A549 (cell line): ENCODE data around the gene AIPL1. TPM values are rescaled to one million over a fixed set of nuclear protein-coding genes. Genes with fewer than 3 reads are reported as not detected.

Source experiments
- ATAC-seq, 2 experiments: fragments of 200-7000 bp in 1 of 2; fragments of >200 bp in 1 of 2; cut with Nextera tagmentation in 1 of 2; cut with Tn5 transposase in 1 of 2; 3 replicates each; pipeline versions ENCODE4 v1.8.0 to v1.9.1; 2018 to 2020; ENCODE audit warnings: mild to moderate bottlenecking in 1 of 2, moderate library complexity in 1 of 2
- CTCF ChIA-PET: fragments of 300-600 bp; sonication (Branson Sonifier 250); formaldehyde crosslinking; extraction: SDS; loops from one replicate; lab custom pipeline; 2021; ENCODE audit warnings: antibody characterized with exemption, inconsistent platforms; lab: Yijun Ruan, JAX
- POLR2A ChIA-PET: fragments of 350-600 bp; formaldehyde crosslinking; extraction: SDS; loops from one replicate; lab custom pipeline; 2021; ENCODE audit warnings: antibody characterized with exemption, inconsistent platforms; lab: Yijun Ruan, JAX
- DNase-seq, 2 experiments: peaks; one replicate each; pipeline versions ENCODE4 v3.0.0 to v3.0.0-alpha.2; 2011 to 2016; ENCODE audit warnings: low read depth in 1 of 2, low spot score in 1 of 2
- FAIRE-seq: peaks from 2 replicates; lab custom pipeline; 2011; peaks lifted over from hg19 to GRCh38; lab: Jason Lieb, UNC
- H3K27ac ChIP-seq, 2 experiments: fragments of >200 bp; sonication (Bioruptor Twin); formaldehyde crosslinking; 3 replicates each; pipeline ENCODE4 v1.5.1; 2016 to 2017
- H3K4me1 ChIP-seq: fragments of >200 bp; sonication (Bioruptor Twin); formaldehyde crosslinking; 3 replicates; pipeline ENCODE4 v1.6.1; 2016
- H3K4me2 ChIP-seq: fragments of >200 bp; sonication (Bioruptor Twin); formaldehyde crosslinking; 3 replicates; pipeline ENCODE4 v1.6.1; 2016
- H3K4me3 ChIP-seq: fragments of >200 bp; sonication (Bioruptor Twin); formaldehyde crosslinking; 3 replicates; pipeline ENCODE4 v1.5.1; 2016
- H3K9me3 ChIP-seq: fragments of >200 bp; sonication (Bioruptor Twin); formaldehyde crosslinking; 3 replicates; pipeline ENCODE4 v1.6.1; 2016
- BHLHE40 ChIP-seq: IDR thresholded peaks from 2 replicates; pipeline ENCODE4 v1.6.1; 2012; ENCODE audit warnings: low read depth, low read length, inconsistent platforms
- CEBPB ChIP-seq, 2 experiments: fragments of >200 bp in 1 of 2; sonication (Bioruptor Twin) in 1 of 2; formaldehyde crosslinking in 1 of 2; IDR thresholded peaks; 2 replicates each; pipeline ENCODE4 v1.6.1; 2012 to 2016
- CHD2 ChIP-seq: fragments of 150-350 bp; IDR thresholded peaks from 2 replicates; pipeline ENCODE4 v1.6.1; 2014; ENCODE audit warnings: low read length; ENCODE audit not compliant: partially characterized antibody
- CHD4 ChIP-seq: fragments of 200-600 bp; sonication (generic); IDR thresholded peaks from 2 replicates; pipeline ENCODE4 v1.6.1; 2016; ENCODE audit warnings: antibody characterized with exemption, mild to moderate bottlenecking, borderline replicate concordance
- EP300 ChIP-seq, 2 experiments: fragments of >200 bp; sonication (Bioruptor Twin); formaldehyde crosslinking; IDR thresholded peaks; 2 replicates in 1 of 2; 3 replicates in 1 of 2; pipeline ENCODE4 v1.6.1; 2016 to 2017
- FOSL2 ChIP-seq, 2 experiments: fragments of 450-650 bp in 1 of 2; fragments of >200 bp in 1 of 2; sonication (Bioruptor Twin) in 1 of 2; formaldehyde crosslinking; IDR thresholded peaks; 2 replicates each; pipeline versions ENCODE4 v1.5.0 to v1.6.1; 2016 to 2020; ENCODE audit warnings: mild to moderate bottlenecking in 1 of 2, moderate library complexity in 1 of 2
- GATA3 ChIP-seq: IDR thresholded peaks from 2 replicates; pipeline ENCODE4 v1.6.1; 2012; ENCODE audit warnings: borderline replicate concordance
- HEYL ChIP-seq: fragments of 250-450 bp; sonication (Bioruptor Pico); IDR thresholded peaks from 2 replicates; pipeline ENCODE4 v1.8.0; 2021; ENCODE audit warnings: mild to moderate bottlenecking, moderate library complexity
- HOXB13 ChIP-seq: fragments of 250-450 bp; sonication (Bioruptor Pico); IDR thresholded peaks from 2 replicates; pipeline ENCODE4 v1.5.0; 2020; ENCODE audit warnings: low read depth, mild to moderate bottlenecking, moderate library complexity
- JUN ChIP-seq, 2 experiments: fragments of >200 bp; sonication (Bioruptor Twin); formaldehyde crosslinking; IDR thresholded peaks; 2 replicates in 1 of 2; 3 replicates in 1 of 2; pipeline ENCODE4 v1.6.1; 2016 to 2017
- MYC ChIP-seq: IDR thresholded peaks from 2 replicates; pipeline ENCODE4 v1.6.1; 2012; ENCODE audit warnings: mild to moderate bottlenecking, inconsistent platforms, low read length, improper control_type of control experiment, borderline replicate concordance
- POLR2AphosphoS2 ChIP-seq: conservative IDR thresholded peaks from 2 replicates; pipeline ENCODE4 v1.6.1; 2012; ENCODE audit warnings: low read length, improper control_type of control experiment, inconsistent platforms
- RAD21 ChIP-seq, 2 experiments: fragments of >200 bp in 1 of 2; sonication (Bioruptor Twin) in 1 of 2; formaldehyde crosslinking in 1 of 2; IDR thresholded peaks in 1 of 2; conservative IDR thresholded peaks in 1 of 2; 2 replicates in 1 of 2; 3 replicates in 1 of 2; pipeline ENCODE4 v1.6.1; 2012 to 2018; ENCODE audit warnings: inconsistent platforms in 1 of 2
- RARB ChIP-seq: fragments of 250-450 bp; sonication (Bioruptor Pico); IDR thresholded peaks from 2 replicates; pipeline ENCODE4 v1.8.0; 2021; ENCODE audit warnings: mild to moderate bottlenecking, moderate library complexity
- RCOR1 ChIP-seq: fragments of 150-350 bp; IDR thresholded peaks from 2 replicates; pipeline ENCODE4 v1.6.1; 2014; ENCODE audit warnings: antibody characterized with exemption, low read length, low read depth
- RFX5 ChIP-seq: fragments of 450-650 bp; IDR thresholded peaks from 2 replicates; pipeline ENCODE4 v1.7.1; 2014; ENCODE audit warnings: antibody characterized with exemption, mild to moderate bottlenecking, moderate library complexity
- RNF2 ChIP-seq: fragments of 200-600 bp; sonication (generic); IDR thresholded peaks from 2 replicates; pipeline ENCODE4 v1.6.1; 2016; ENCODE audit warnings: low read depth, mild to moderate bottlenecking, antibody characterized with exemption, moderate library complexity, borderline replicate concordance
- SREBF2 ChIP-seq: fragments of 450-650 bp; IDR thresholded peaks from 2 replicates; pipeline ENCODE4 v1.6.1; 2014; ENCODE audit warnings: mild to moderate bottlenecking, moderate library complexity
- TFCP2L1 ChIP-seq: fragments of 250-450 bp; sonication (Bioruptor Pico); IDR thresholded peaks from 2 replicates; pipeline ENCODE4 v1.5.0; 2021; ENCODE audit warnings: mild to moderate bottlenecking
- ZNF302 ChIP-seq: fragments of 250-450 bp; sonication (Bioruptor Pico); IDR thresholded peaks from 2 replicates; pipeline ENCODE4 v1.9.0; 2021; ENCODE audit warnings: inconsistent platforms, mild to moderate bottlenecking, moderate library complexity
- ZSCAN20 ChIP-seq: fragments of 250-450 bp; sonication (Bioruptor Pico); IDR thresholded peaks from 2 replicates; pipeline ENCODE4 v1.8.0; 2022; ENCODE audit warnings: mild to moderate bottlenecking, moderate library complexity
- WGBS: methylation state at CpG from one replicate; pipeline ENCODE4 v1.1.6; 2017; ENCODE audit errors: missing lambda C conversion rate; 5-methylcytosine and 5-hydroxymethylcytosine counted together
- polyA plus RNA-seq, 4 experiments: library from polyadenylated mRNA; depleted of rRNA in 3 of 4; stranded (reverse); fragments of >200 nt; fragmentation: RNase III in 1 of 4; extraction: RNeasy Plus Mini Kit Qiagen cat#74134 plus additional on column Dnase treatment in 1 of 4; gene quantifications; 2 replicates in 3 of 4; 3 replicates in 1 of 4; pipeline ENCODE4 v1.2.3, GENCODE V29; 2011 to 2017
- TF ChIP-seq, protein P1 (sequence below): IDR thresholded peaks from 2 replicates; pipeline ENCODE4 v1.6.1; 2012
- TF ChIP-seq, protein P2 (sequence below): fragments of >200 bp; sonication (Bioruptor Twin); formaldehyde crosslinking; IDR thresholded peaks from 2 replicates; pipeline ENCODE4 v1.6.1; 2016
- TF ChIP-seq, protein P3 (sequence below): fragments of 450-650 bp; IDR thresholded peaks from 2 replicates; pipeline ENCODE4 v1.6.1; 2014; ENCODE audit warnings: antibody characterized with exemption
- TF ChIP-seq, protein P4 (sequence below): fragments of >200 bp; sonication (Bioruptor Twin); formaldehyde crosslinking; IDR thresholded peaks from 3 replicates; pipeline ENCODE4 v1.6.1; 2016
- TF ChIP-seq, protein P5 (sequence below): fragments of 250-450 bp; sonication (Bioruptor Pico); IDR thresholded peaks from 2 replicates; pipeline ENCODE4 v1.5.0; 2021; ENCODE audit warnings: mild to moderate bottlenecking, moderate library complexity, borderline replicate concordance

AIPL1 gene
- polyA plus RNA-seq, 2 of the 4 experiments (the other 2 are of a cell fraction) = not detected

DNA sequence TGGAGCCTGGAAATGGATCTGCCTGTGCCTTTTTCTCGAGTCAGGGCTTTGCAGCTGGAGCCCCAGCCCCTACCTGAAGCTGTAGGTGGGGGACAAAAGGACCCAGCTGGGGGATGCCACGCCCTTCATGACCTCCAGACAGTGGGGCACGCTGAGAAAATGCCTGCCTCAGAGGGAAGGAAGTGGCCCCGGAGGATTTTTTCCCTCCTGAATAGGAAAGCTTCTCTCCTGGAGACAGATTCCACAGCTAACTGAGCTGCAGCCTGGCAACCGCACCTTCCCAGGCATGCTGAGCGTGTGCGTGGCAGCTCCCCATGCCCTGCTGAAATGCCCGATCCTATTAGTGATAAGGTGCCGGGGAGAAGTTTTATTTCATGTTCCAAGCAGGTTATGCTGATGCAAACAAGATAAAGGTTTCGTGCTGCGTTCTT is 58.0 kb downstream of the AIPL1 start (continued):
- no peak for TF ChIP-seq JUN (IDR thresholded peaks at IDR 0.05)
- TF ChIP-seq ZNF302 = no peak
- no peak for TF ChIP-seq CEBPB (IDR thresholded peaks at IDR 0.05)
- no peak for TF ChIP-seq RNF2
- no peak for TF ChIP-seq HEYL (CRISPR knock-in tag)
- TF ChIP-seq, all 56 proteins: peak for 0

DNA sequence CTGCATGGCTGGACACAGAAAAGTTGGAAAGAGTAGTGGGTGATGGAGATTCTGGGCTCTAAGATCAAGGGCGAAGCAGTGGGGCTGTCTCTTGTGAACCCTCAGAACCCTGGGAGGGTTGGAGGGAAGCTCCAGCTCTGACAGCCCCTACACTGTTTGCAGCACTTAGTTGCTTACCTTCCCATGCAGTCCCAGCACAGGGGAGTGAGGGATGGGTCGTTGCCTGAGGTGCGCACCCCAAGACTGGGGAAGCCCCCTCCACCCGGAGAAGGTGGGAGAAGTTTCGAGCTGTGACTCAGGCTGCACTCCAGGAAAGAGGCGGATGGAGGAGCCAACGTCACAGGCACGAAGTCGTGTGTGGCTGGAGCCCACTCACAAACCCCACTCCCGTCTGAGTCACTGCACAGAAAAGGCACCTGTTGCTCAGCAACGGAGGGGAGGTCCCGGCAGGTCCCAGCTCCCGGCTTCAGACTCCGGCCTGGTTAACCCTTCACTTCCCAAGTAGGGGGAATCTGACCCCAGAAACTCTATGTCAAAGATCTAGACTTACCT is 60.1 kb downstream of the AIPL1 start:
- H3K27ac ChIP-seq = peak overlapping the region in 1 of 2 experiments; percentile 38; a peak in 5 of 6 replicates
- peaks cover 17% of the 10 kb centered on the region for H3K9me3 ChIP-seq
- ChIA-PET CTCF (interaction anchor here (0.7 to 1.4 kb wide), 3 partner anchors 16 to 38 kb away, joined by 3 to 4 read pairs (median 4); no protein-coding TSS in a partner anchor), POLR2A (no interaction called here)
- WGBS = 4% methylated on average over 14 of the region's 14 CpGs
- H3K4me1 ChIP-seq = peaks cover 18% of the 10 kb centered on the region
- H3K4me3 ChIP-seq = no peak overlapping the region
- TF ChIP-seq FOSL2 (IDR thresholded peaks at IDR 0.05) = no peak
- TF ChIP-seq FOSL2 (CRISPR knock-in tag; IDR thresholded peaks at IDR 0.05) = peak; percentile 55
- no peak for TF ChIP-seq GATA3
- TF ChIP-seq RAD21 (conservative IDR thresholded peaks at IDR 0.05 in 1 of 2, IDR thresholded peaks at IDR 0.05 in 1 of 2) = 0 out of 5 replicates have a peak, but pooled peaks have one; percentile 13 to 18
- TF ChIP-seq, protein P1, sequence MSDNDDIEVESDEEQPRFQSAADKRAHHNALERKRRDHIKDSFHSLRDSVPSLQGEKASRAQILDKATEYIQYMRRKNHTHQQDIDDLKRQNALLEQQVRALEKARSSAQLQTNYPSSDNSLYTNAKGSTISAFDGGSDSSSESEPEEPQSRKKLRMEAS = peak; percentile 37; the same call in 1 of the 2 replicates
- TF ChIP-seq BHLHE40 = no peak
- DNase-seq (peak; percentile 66 to 86), FAIRE-seq (no peak), ATAC-seq (peak; percentile 88 to 92)
- peak overlapping the region; percentile 72 for H3K4me2 ChIP-seq

DNA sequence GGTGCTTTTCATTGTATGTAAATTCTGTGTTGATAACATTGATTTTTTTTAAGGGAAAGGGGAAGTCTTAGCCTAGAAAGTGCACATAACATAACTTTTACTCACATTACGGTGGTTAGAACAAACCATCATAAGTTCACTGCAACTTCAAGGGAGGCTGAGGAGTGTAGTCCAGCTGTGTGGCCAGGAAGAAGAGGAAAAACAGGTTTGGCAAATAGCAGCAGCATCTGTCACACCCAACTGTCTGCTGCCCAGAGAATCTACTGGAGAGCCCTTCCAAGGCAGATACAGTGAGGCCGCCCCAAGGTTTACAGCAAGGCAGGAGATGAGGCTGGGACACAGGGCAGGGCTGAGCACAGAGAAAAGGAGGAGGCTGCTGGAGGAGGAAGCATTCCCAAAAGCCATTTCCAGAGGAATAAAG is 60.6 kb downstream of the AIPL1 start:
- CTCF ChIA-PET = interaction anchor here (0.7 to 1.3 kb wide), 2 partner anchors 20 to 38 kb away, joined by 3 to 4 read pairs; no protein-coding TSS in a partner anchor
- ATAC-seq = peak; percentile 62 to 80; a peak in 5 of 6 replicates
- no peak for FAIRE-seq

More for the DNA sequence above, 60.6 kb downstream of the AIPL1 start:
- Histone ChIP-seq H3K4me1 (peaks cover 18% of the 10 kb centered on the region), H3K27ac (peak overlapping the region in 1 of 2 experiments; percentile 38; a peak in 5 of 6 replicates), H3K9me3 (peaks cover 17% of the 10 kb centered on the region), H3K4me3 (no peak overlapping the region), H3K4me2 (peak overlapping the region; percentile 72)
- no peak for TF ChIP-seq MYC
- TF ChIP-seq RCOR1 = no peak
- TF ChIP-seq RARB (CRISPR knock-in tag) = no peak
- no peak for TF ChIP-seq CEBPB (IDR thresholded peaks at IDR 0.05)
- TF ChIP-seq, protein P2, sequence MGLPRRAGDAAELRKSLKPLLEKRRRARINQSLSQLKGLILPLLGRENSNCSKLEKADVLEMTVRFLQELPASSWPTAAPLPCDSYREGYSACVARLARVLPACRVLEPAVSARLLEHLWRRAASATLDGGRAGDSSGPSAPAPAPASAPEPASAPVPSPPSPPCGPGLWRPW = no peak
- no peak for TF ChIP-seq SREBF2
- TF ChIP-seq, protein P3, sequence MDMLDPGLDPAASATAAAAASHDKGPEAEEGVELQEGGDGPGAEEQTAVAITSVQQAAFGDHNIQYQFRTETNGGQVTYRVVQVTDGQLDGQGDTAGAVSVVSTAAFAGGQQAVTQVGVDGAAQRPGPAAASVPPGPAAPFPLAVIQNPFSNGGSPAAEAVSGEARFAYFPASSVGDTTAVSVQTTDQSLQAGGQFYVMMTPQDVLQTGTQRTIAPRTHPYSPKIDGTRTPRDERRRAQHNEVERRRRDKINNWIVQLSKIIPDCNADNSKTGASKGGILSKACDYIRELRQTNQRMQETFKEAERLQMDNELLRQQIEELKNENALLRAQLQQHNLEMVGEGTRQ = no peak
- no peak for TF ChIP-seq ZNF302
- TF ChIP-seq EP300 (IDR thresholded peaks at IDR 0.05) = no peak
- no peak for TF ChIP-seq HOXB13
- TF ChIP-seq CHD4 = no peak
- no peak for TF ChIP-seq TFCP2L1 (CRISPR knock-in tag)
- TF ChIP-seq, protein P4, sequence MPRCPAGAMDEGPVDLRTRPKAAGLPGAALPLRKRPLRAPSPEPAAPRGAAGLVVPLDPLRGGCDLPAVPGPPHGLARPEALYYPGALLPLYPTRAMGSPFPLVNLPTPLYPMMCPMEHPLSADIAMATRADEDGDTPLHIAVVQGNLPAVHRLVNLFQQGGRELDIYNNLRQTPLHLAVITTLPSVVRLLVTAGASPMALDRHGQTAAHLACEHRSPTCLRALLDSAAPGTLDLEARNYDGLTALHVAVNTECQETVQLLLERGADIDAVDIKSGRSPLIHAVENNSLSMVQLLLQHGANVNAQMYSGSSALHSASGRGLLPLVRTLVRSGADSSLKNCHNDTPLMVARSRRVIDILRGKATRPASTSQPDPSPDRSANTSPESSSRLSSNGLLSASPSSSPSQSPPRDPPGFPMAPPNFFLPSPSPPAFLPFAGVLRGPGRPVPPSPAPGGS = no peak
- TF ChIP-seq BHLHE40 = no peak
- TF ChIP-seq ZSCAN20 (CRISPR knock-in tag) = no peak
- no peak for TF ChIP-seq RFX5
- TF ChIP-seq CHD2 = no peak
- TF ChIP-seq, protein P5, sequence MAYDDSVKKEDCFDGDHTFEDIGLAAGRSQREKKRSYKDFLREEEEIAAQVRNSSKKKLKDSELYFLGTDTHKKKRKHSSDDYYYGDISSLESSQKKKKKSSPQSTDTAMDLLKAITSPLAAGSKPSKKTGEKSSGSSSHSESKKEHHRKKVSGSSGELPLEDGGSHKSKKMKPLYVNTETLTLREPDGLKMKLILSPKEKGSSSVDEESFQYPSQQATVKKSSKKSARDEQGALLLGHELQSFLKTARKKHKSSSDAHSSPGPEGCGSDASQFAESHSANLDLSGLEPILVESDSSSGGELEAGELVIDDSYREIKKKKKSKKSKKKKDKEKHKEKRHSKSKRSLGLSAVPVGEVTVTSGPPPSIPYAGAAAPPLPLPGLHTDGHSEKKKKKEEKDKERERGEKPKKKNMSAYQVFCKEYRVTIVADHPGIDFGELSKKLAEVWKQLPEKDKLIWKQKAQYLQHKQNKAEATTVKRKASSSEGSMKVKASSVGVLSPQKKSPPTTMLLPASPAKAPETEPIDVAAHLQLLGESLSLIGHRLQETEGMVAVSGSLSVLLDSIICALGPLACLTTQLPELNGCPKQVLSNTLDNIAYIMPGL (CRISPR knock-in tag) = no peak
- no peak for TF ChIP-seq POLR2AphosphoS2
- POLR2A ChIA-PET = no interaction called here
- WGBS = 23% methylated on average over 2 of the region's 2 CpGs
- no peak for DNase-seq
